K562 (cell line): ENCODE results near the gene PPP1R10. TPM values are rescaled to one million over a fixed set of nuclear protein-coding genes. Genes with fewer than 3 reads are reported as not detected.

Source experiments
- ATF7 ChIP-seq: fragments of 450-650 bp; IDR thresholded peaks from 2 replicates; pipeline ENCODE4 v1.7.1; 2014; ENCODE audit warnings: mild to moderate bottlenecking, moderate library complexity
- BHLHE40 ChIP-seq: IDR thresholded peaks from 2 replicates; pipeline ENCODE4 v1.6.1; 2011; ENCODE audit warnings: low read length, improper control_type of control experiment
- BRCA1 ChIP-seq, 2 experiments: fragments of 450-650 bp in 1 of 2; sonication (generic) in 1 of 2; formaldehyde crosslinking in 1 of 2; IDR thresholded peaks; 2 replicates each; pipeline versions ENCODE4 v1.5.0 to v1.6.1; 2017 to 2020; ENCODE audit warnings: mild to moderate bottlenecking in 1 of 2, missing genetic modification reagents in 1 of 2
- BRD9 ChIP-seq: fragments of 450-650 bp; IDR thresholded peaks from 2 replicates; pipeline ENCODE4 v1.6.1; 2018; ENCODE audit warnings: low read depth; ENCODE audit not compliant: partially characterized antibody
- CHAMP1 ChIP-seq: fragments of 450-650 bp; IDR thresholded peaks from 2 replicates; pipeline ENCODE4 v1.6.1; 2016; ENCODE audit warnings: mild to moderate bottlenecking
- E2F5 ChIP-seq: sonication (generic); formaldehyde crosslinking; IDR thresholded peaks from 2 replicates; pipeline ENCODE4 v1.8.0; 2022; ENCODE audit warnings: mild to moderate bottlenecking, missing genetic modification reagents
- NFE2L1 ChIP-seq: fragments of 450-650 bp; IDR thresholded peaks from 2 replicates; pipeline ENCODE4 v1.6.1; 2016; ENCODE audit warnings: missing genetic modification characterization, low read depth, mild to moderate bottlenecking, missing compliant biosample characterization, moderate library complexity, borderline replicate concordance
- PHF8 ChIP-seq: fragments of 200-600 bp; sonication (generic); IDR thresholded peaks from 2 replicates; pipeline ENCODE4 v1.6.1; 2012; ENCODE audit warnings: mixed run types, mild to moderate bottlenecking, inconsistent platforms, low read length, moderate library complexity, borderline replicate concordance
- SMAD4 ChIP-seq: fragments of 250-450 bp; sonication (Bioruptor Pico); conservative IDR thresholded peaks from 2 replicates; pipeline ENCODE4 v1.8.0; 2021; ENCODE audit warnings: inconsistent platforms, mild to moderate bottlenecking, moderate library complexity
- TAF15 ChIP-seq: fragments of 200-400 bp; formaldehyde crosslinking; IDR thresholded peaks from 2 replicates; pipeline ENCODE4 v1.6.1; 2017; ENCODE audit warnings: mild to moderate bottlenecking, low read depth, low read length, moderate library complexity
- THAP12 ChIP-seq: fragments of 250-450 bp; sonication (Bioruptor Pico); IDR thresholded peaks from 2 replicates; pipeline ENCODE4 v1.9.0; 2021; ENCODE audit warnings: mild to moderate bottlenecking, inconsistent platforms
- TSHZ1 ChIP-seq: fragments of 250-450 bp; sonication (Bioruptor Pico); IDR thresholded peaks from 2 replicates; pipeline ENCODE4 v1.4.0; 2020; ENCODE audit warnings: mild to moderate bottlenecking, moderate library complexity
- ZKSCAN1 ChIP-seq: fragments of 150-350 bp; IDR thresholded peaks from 2 replicates; pipeline ENCODE4 v1.6.1; 2016; ENCODE audit warnings: low read depth, low read length
- ZNF431 ChIP-seq: sonication (generic); formaldehyde crosslinking; IDR thresholded peaks from 2 replicates; pipeline ENCODE4 v1.8.0; 2022; ENCODE audit warnings: mild to moderate bottlenecking, missing genetic modification reagents
- ZNF695 ChIP-seq: fragments of 450-650 bp; formaldehyde crosslinking; IDR thresholded peaks from 2 replicates; pipeline ENCODE4 v1.4.0; 2020; ENCODE audit warnings: mild to moderate bottlenecking, moderate library complexity
- ZNF699 ChIP-seq: fragments of 250-450 bp; sonication (Bioruptor Pico); IDR thresholded peaks from 2 replicates; pipeline ENCODE4 v1.8.0; 2021; ENCODE audit warnings: mild to moderate bottlenecking, moderate library complexity; ENCODE audit not compliant: insufficient replicate concordance
- polyA plus RNA-seq, 8 experiments: library from polyadenylated mRNA; depleted of rRNA in 4 of 8; stranded (reverse) in 5 of 8; unstranded in 3 of 8; fragments of >200 nt; fragmentation: Nextera tagmentation in 2 of 8; fragmentation: Illumina TruSeq in 1 of 8; extraction: Ambion mirVana in 2 of 8; extraction: Trizol in 1 of 8; gene quantifications; 2 replicates each; pipeline versions ENCODE4 v1.2.1 to v1.2.3, GENCODE V29; 2011 to 2014; ENCODE audit warnings: inconsistent platforms in 1 of 8, missing spikeins in 1 of 8
- total RNA-seq, 7 experiments: library from RNA; depleted of rRNA in 6 of 7; stranded (reverse); fragments of >200 nt in 6 of 7; fragmentation: Illumina TruSeq in 2 of 7; extraction: Trizol in 2 of 7; gene quantifications; 2 replicates each; pipeline versions ENCODE4 v1.2.1 to v1.2.3, GENCODE V29; 2011 to 2021; ENCODE audit warnings: low replicate concordance in 1 of 7

Gene PPP1R10
- total and polyA plus RNA-seq, 9 of the 15 experiments (the other 6 are each of a cell fraction or from before 2014, with no cell fraction given), result 14.1 to 65.5 (median 32.6) TPM

GRCh38 chr6:30616811-30617564, at the start of gene PPP1R10 (continued):
- TF ChIP-seq E2F5 (CRISPR knock-in tag) (peak; percentile 64), BRCA1 (IDR thresholded peaks at IDR 0.05) (no peak), BRCA1 (CRISPR knock-in tag; IDR thresholded peaks at IDR 0.05) (no peak; the same call in 1 of the 2 replicates), CHAMP1 (no peak), ZNF695 (CRISPR knock-in tag) (no peak; the same call in 1 of the 2 replicates), ATF7 (no peak), ZNF699 (CRISPR knock-in tag) (no peak), TSHZ1 (no peak), THAP12 (CRISPR knock-in tag) (peak; percentile 93), BHLHE40 (peak; percentile 99), ZKSCAN1 (0 out of 2 replicates have a peak, but pooled peaks have one; percentile 7), BRD9 (peak; percentile 97), SMAD4 (CRISPR knock-in tag) (peak; percentile 61), PHF8 (peak; percentile 96), ZNF431 (CRISPR knock-in tag) (no peak), NFE2L1 (tag) (no peak), TAF15 (no peak)
